ENCODE data around the gene MRPL42.

MRPL42 gene

DNA sequence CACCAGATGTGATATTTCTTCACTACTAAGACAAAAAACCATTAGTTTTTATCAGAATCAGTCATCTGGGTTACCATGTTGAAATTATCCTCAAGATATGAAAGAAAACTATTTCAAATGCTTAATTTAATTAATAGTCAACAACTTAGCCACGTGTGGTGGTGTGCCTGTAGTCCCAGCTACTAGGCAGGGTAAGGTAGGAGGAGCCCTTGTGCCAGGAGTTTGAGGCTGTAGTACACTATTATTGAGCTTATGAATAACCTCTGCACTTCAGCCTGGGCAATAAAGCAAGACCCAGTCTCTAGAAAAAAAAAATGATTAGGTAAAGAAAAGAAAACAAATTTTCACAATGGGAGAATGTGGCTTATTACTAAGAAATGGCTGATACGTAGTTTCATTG, 33.4 kb downstream of the MRPL42 start:
- DNase-seq: no peak

DNA sequence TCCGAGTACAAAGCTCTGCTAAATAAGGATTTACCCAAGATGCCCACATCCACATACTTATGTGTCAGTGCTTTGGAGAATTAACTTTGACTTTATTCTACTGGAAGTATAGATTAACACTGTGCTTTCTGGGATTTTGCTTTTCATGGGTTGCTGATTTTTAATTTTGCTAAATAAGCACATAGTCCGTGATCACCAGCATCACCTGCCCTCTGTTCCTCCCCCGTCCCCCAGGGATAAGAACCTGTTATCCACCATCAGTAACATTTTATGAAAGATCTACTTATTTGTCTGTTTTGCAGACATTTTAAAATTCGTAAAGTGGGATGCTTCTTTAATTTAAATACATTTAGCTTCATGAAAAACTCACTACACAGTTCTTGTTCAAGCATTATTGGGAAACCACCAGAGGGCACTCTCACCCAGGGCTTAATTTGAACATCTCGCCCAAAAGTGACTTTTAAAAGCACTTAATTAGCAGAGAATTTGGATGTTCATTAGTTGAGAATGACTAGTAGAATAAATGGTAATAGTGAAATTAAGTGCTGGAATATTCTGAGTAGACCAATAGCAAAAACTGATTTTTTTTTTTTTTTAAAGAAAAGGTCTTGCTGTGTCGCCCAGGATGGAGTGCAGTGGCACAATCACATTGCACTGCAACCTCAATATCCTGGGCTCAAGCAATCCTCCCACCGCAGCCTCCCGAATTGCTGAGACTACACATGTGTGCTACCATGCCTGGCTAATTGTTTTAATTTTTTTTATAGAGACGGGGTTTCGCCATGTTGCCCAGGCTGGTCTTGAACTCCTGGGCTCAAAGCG, 35.7 kb downstream of the MRPL42 start:
- DNase-seq: no peak

DNA sequence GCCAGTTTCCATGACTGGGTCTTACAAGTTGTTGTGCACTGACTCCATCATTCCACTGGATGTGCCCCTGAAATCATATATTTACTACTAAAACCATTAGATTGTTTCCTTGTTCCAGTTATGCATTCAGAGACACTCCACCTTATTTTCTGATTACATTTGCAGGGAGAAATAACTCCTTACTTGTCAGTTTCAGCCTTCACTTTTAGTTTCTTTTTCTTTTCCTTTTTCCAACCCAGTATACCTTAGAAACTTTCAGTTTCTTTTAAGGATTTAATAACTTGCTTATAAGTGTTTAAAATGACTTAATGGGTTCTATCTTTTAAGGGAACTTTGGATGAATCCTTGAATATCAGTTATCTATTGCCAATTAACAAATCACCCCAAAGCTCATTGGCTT, 39.9 kb downstream of the MRPL42 start:
- DNase-seq: no peak

DNA sequence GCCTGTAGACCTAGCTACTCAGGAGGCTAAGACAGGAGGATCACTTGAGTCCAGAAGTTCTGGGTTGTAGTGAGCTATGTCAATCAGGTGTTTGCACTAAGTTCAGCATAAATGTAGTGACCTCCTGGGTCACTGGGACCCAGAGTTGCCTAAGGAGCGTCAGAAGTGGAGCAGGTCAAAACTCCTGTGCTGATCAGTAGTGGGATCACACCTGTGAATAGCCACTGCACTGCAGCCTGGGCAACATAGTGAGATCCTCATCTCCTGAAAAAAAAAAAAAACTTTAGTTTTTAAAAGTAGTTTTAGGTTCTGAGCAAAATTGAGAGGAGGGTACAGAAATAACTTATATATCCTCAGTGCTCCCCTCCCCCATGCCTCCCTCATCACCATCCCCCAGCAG, 42.2 kb downstream of the MRPL42 start:
- no peak for DNase-seq

DNA sequence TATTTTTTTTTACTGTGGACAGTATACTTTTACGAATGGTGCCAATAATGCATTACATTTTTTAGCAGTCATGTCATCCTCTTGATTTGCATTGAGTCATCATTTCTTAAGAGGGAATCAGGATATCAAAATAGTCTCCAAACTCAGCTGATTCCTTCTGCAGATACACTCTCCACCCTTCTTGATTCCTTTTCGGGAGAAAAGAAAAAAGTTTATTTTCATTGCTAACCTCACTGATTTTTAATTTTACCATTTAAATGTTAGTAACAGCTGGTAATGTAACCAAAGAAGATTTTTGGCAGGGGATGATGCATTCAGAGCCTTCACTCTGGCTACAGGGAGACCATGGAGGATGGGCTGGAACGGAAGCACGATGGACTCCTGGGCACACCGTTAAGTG, 47.5 kb downstream of the MRPL42 start:
- no peak for DNase-seq

DNA sequence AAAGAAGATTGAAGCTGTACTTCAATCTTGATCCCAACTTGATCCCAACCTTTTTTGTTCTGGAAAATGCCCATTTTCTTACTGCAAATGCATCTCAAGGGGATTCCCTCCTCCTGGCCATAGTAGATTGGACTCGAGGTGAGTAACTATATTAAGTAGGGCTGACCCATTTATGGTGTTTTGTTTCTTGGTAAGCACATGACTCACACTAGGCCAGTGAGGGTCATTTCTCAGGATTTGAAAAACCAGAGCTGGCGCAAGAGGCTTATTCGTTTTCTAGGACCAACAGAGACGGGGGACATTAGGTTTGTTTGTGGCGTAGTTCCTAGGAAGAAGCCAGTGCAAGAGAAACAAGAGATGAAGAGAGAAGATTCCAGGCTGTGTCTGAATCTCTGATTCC, 51.4 kb downstream of the MRPL42 start:
- no peak for DNase-seq

DNA sequence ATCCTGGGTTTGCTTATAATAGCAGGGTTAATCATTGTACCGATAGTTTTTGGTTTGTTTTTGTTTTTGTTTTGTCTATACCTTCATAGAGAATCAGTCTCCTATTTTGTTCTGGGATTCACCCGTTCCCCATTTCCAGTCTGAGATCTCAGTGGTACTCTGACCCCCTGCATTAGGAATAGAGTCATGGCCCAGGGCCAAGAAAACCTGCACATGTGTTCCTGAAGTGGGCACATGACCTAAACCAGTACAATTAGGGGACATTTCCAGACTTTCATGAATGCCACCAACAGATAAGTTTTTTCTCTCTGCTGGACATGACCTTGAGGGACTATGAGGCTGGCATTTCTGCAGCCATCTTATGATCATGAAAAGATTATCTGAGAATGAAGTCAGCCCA, 52.5 kb downstream of the MRPL42 start:
- DNase-seq: no peak

DNA sequence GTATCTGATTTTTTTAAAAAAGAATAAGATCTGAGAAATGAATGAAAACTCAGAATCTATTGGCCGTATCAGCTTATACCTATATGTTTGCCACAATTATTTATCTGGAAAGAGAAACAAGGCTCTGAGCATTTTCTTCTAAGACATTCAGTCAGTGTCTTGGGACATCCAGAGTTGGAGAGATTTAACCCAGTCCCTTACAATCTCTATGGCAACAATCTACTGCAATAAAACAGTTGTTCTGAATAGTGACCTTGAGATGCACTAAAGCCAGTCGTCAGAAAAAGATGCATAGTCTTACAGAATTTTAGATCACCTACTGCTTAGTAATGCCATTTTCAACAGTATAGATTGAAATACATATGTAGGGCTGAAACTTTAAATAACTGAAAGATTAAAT, 53.1 kb downstream of the MRPL42 start:
- DNase-seq: no peak

DNA sequence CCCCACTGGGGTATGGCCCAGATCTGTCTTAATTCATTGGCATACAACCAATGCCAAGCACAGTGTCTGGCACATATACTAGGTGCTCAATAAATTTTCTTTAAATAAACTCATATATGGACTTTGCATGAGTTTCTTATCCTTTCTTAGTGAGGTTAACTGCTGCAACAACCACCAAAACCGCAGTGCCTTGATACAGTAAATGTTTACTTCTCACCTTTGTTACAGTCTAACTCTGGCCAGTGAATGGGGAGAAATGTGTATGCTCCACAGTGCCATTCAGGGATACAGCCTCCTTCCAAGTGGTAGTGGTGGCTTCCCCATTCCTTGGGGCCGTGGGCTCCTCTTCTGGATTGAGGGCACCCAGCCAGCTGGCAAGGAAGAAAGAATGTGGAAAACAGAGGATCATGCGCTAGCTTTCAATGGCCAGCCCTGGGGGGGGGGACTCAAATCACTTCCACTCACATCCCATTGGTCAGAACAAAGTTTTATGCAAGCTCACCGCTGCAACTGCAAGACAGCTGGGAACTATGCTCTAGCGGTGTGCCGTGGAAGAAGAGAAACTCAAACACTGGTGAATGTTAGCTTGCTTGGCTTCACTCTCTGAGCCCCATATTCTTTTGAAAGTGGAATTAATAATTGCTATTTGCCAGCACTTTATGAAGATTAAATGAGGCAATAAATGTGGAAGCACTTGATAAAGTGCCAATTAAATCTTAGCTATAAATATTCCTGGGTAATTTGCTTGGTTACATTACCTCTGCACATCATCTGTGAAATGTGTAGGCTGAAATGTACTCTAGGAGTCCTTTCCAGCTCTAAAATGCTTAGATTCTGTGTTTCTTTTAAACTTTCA, 54.1 kb downstream of the MRPL42 start:
- no peak for DNase-seq

DNA sequence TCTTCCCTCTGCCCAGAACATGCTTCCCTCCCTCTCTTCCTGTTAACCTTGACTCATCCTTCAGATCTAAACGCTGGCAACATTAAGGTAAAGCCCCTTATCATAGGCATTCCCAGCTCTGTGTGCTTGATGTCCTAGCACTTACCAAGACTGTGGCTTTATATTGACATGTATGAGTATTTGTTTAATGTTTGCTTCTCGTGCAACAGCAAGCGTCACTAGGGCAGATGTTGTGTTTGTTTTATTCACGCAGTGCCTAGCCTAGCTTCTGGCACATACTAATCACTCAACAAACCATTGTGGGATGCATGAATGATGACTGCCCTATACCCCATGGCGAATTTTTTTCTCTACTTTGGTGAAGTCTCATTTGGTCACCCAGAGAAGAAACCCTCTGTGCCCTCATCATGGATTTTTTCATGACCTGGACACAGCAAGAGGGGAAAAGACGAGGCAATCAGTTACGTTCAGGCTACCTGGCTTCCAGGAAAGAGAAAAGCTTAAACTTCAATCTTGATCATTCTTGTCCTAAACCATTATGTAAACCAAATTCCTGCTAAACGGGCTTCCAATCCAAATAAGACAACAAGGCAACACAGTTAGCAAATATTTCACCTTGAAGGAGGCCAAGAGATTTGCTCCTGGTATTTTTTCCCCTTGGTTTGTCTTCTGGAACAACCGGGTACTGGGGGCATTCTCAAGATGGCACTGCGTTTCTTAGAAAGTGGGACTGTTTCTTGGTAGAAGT, 57.2 kb downstream of the MRPL42 start:
- no peak for DNase-seq

DNA sequence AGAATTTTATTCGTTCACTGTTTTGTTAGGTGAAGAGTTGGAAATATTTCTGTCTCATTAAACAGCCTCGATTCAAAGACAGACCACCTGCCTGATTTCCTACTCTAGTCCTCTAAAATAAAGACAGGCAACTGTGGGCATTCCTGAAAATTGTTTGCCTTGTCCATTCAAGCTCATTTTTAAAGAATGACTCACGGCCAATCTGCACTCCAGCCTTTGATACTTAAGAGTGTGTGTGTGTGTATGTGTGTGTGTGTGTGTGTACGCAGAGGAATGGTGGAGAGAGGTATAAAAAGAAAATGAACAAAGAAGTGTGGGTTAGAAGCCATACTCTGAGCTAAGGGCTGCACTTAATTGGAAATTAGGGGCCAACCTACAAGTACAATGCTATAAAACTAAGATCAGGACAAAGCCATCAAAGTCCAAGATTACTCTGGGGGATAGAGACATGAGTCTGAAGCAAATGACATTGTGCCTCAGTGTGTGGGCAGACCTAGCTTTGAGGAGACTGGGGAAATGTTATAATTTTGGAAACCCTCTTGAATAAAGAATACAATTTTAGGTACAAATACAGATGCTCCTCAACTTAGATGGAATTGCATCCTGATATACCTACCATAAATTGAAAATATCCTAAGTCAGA, 59.6 kb downstream of the MRPL42 start:
- DNase-seq: no peak

DNA sequence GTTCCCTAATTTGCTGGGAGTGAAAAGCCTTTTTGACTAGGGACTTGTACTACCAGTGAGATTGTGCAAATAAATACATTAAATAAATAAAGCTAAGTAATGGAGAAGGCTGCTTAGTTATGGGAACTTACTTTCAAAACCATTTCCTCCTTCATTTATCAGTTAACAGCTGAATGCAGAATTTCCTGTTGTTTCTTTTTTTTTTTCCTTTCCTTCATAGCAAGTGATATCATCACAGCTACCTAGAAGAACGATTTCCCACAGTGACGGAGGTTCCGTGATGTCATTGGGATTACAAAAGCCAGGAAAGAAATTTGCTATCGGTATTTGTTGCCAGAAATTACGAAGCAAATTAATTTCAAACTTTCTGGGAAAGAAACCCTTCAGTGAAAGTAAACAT, 63.0 kb downstream of the MRPL42 start:
- no peak for DNase-seq

DNA sequence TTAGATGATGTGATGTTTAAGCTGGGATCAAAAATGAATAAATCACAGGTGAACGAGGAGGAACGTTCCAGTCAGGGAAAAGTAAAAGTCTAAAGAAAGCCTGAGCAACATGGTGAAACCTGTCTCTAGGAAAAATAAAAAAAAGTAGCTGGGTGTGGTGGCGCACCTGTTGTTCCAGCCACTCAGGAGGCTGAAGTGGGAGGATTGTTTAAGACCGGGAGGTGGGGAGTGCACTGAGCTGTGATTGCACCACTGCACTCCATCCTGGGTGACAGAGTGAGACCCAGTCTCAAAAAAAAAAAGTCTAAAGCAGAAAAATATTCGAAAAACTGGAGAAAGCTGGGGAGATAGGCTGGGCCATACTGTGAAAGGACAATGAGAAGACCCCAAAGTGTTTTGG, 66.0 kb downstream of the MRPL42 start:
- DNase-seq: no peak

DNA sequence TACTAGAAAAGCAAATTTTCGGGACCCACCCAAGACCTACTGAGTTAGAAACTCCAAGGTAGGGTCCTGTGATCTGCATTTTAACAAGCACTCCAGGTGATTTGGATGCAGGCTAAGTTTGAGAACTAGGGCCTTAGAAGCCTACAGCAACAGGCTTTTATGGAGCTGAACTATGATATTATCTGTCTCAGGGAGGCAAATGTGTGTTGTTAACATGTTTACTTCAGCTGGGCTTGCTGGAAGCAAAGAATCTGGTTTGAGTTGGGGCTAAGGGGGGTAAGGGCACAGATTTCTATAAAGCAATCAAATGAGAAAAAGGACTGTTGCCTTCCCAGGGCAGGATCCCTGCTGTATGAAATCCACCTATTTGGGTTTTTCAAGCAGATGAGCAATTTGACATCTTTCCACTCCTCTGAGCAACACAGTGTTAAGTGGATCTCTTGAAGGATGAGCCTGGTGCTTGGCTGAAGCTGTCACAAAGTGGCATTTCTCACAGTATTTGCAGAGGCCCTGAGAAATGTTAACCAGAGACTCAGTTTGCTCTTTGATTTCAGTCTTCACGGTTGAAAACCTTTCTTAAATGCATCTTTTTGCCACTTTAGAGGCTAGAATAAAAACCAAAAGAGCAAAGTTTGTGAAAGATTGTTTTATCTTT, 68.9 kb downstream of the MRPL42 start:
- DNase-seq: no peak

DNA sequence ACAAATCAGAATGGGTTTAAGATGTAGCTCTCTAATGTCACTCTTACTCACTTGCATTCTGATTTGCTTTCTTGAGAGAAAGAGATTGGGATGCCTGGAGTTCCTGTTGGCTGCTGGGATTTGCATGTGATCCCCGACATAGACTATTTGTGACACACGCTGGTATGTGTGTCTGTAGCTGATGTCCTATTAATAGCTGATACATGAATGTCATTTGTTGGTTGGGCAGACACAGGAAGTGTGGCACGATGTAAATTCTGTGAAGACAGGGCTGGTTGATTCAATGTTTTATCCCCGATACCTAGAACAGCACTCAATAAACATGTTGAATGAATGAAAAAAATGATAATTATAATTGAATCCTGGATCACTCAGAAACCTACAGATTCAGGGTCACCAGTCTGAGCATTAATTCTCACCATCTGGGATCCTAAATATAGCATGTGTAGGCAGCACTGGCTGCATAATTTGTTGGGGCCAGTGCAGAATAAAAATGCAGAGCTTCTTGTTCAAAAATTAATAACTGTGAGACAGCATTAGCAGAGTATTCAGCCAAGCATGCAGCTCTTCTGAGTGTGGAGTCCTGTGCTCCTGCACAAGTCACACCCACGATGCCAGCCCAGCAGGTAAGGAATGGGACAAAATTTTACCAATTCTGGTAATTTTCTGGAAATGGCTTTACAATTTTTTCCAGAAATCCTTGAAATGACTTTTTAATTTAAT, 69.6 kb downstream of the MRPL42 start:
- DNase-seq: no peak

DNA sequence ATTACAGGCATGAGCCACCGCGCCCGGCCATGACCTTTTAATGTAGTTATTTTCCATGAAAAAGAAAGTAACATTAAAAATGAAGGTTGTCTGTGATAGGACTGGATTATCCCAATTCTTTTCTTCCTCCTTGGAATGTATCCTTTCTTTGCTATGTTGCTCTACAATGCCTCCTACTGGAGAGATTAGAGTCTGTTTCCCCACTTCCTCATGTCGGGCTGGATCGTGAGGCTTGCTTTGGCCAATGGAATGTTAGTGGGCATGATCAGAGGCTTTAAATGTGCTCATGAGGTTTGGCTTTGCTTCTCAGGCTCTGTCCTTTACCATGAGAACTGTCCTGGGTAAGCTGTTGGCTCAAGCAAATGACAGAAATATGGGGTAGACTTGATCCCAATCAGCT, 70.5 kb downstream of the MRPL42 start:
- no peak for DNase-seq

DNA sequence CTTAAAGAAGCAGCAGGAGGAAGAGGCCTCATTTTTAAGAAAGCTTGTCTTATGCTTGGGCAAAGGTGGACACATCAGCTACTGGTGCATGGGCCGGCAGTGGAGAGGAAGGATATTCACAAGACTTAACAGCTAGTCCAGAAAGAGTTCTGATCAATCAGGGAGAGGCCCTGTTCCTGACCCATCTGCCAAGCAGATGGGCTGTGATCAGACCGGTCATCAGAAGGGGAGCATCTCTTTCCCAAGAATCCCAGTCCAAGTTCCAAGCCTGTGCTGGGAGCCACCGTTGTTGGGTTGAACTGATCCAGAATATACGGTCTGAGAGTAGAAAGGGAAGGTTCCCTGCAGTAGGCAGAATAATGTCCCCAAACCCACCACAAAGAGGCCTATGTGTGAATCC, 72.5 kb downstream of the MRPL42 start:
- no peak for DNase-seq

DNA sequence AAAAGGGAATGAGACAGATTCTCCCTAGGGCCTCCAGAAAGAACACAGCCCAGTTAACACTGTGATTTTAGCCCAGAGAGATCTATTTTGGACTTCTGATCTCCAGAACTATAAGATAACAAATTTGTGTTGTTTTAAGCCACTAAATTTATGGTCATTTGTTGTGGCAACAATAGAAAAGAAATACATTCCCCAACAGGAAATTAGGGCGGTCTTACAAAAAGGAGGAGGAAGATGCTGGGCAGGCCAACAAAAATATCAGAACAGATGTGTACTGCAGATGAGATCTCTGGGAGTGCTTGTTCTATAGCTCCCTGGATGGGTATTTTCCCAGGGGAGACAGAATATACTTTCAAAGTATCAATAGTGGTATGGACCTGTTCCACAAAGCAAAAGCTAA, 73.2 kb downstream of the MRPL42 start:
- DNase-seq: no peak

DNA sequence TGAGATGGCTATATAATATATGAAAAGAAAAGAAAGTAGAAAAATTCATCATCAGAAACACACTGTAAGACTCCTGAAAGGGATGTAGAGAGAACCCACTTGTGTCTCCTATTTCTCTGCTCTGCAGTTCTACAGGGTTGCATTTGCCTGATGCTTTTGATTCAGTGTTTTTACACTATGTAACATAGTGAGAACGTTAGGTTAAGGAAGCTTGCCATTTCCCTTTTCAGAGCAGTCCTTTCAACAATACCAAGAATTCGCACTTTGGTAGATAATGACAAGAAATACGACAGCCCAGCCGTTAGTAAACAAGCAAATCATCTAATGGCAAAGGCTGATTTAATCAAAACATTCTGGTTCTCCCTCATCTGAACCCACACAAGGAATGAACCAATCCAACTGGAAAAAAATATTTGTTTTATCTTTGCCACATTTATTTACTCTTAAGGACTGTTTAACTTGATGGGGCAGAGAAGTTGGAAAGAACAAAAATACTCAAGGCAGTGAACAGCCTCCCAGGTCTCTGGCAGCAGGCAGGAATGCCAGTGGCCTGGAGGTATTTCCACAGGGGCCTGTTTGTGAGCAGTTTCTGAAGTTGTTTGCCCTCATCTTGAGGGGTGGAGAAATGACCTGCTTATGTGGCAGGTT, 74.4 kb downstream of the MRPL42 start:
- no peak for DNase-seq

DNA sequence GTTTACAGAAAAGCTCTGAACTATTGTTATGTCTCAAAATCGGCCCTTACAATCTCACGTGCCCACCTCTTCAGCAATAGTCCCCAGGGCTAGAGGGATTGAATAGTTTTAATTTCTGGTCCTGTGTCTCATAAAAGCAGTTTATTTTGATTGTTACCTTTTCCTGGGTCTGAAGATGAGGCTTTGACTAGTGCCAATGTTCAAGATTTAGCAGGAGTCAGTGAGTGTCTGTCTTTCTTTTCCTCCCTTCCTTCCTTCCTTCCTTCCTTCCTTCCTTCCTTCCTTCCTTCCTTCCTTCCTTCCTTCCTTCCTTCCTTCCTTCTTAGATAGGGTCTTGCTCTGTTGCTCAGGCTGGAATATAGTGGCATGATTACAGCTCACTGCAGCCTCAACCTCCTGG, 80.5 kb downstream of the MRPL42 start:
- no peak for DNase-seq

DNA sequence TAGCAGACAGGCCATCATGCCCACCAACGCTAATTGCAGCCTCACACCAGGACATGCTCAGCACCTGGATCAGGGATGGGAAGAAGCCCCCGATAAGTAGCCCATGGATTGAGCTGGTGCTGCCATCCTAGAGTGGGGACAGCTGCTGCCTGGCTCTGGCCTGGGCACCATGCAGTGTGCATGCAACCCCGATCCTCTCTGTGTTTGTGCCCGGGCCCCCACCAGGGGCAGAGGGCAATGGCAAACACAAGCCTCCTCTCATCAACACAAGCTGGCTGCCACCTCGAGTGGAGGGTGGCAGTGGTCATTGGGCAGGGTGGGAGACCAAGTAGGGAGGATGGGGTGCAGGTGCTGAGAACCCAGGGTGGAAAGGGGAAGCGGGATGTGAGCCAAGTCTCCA, 81.9 kb downstream of the MRPL42 start:
- DNase-seq: no peak

Measured in activated CD8-positive, alpha-beta memory T cell treated with anti-CD3 and anti-CD28 coated beads, Interleukin-2, amount 50 U/mL, for 48 hours (primary cell).